SH-SY5Y (cell line): Measurements from ENCODE around the gene MYH6.

ENCODE experiments used
- GATA2 ChIP-seq: IDR thresholded peaks from 2 replicates; pipeline ENCODE4 v1.6.1; 2011; ENCODE audit warnings: mild to moderate bottlenecking, low read depth, low read length
- GATA3 ChIP-seq: IDR thresholded peaks from 2 replicates; pipeline ENCODE4 v1.6.1; 2011; ENCODE audit warnings: low read depth, mild to moderate bottlenecking, low read length, moderate library complexity

MYH6 gene

DNA sequence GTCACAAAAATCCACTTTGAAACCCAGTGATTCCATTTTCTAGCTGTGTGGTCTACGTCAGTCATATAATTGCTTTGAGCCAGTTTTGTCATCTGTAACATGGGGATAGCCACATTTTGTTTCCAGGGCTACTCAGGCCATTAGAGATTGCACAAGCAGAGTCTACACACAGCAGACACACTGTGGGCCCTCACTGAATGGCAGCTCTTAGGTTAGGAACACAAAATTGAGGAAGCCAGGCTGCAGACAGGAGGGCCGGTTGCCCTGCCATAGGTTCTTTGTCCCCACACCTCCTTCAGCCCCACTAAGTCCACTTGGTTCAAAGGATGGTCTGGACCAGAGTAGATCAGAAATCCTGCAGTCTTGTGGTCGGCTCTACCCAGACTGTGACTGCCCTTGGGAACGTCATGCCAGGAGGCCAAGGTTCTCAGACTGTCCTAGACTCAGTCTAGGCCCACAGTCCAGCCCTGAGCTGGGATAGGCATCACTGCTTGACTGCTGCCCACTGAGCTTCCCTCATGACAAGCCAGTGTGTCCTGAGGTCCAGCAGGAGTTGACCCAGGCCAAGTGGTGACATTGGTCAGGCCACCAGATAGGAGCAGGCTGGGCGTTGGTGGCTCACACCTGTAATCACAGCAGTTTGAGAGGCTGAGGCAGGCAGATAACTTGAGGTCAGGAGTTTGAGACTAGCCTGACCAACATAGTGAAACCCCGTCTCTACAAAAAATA is 31.2 kb upstream of the MYH6 start:
- TF ChIP-seq GATA2, result no peak
- no peak for TF ChIP-seq GATA3

- TF ChIP-seq GATA2 (no peak), GATA3 (no peak)
Measured at GRCh38 chr14:23438101-23438971, 30.3 kb upstream of the MYH6 start.

GRCh38 chr14:23437133-23438100 is 29.3 kb upstream of the MYH6 start:
- no peak for TF ChIP-seq GATA2
- no peak for TF ChIP-seq GATA3

DNA sequence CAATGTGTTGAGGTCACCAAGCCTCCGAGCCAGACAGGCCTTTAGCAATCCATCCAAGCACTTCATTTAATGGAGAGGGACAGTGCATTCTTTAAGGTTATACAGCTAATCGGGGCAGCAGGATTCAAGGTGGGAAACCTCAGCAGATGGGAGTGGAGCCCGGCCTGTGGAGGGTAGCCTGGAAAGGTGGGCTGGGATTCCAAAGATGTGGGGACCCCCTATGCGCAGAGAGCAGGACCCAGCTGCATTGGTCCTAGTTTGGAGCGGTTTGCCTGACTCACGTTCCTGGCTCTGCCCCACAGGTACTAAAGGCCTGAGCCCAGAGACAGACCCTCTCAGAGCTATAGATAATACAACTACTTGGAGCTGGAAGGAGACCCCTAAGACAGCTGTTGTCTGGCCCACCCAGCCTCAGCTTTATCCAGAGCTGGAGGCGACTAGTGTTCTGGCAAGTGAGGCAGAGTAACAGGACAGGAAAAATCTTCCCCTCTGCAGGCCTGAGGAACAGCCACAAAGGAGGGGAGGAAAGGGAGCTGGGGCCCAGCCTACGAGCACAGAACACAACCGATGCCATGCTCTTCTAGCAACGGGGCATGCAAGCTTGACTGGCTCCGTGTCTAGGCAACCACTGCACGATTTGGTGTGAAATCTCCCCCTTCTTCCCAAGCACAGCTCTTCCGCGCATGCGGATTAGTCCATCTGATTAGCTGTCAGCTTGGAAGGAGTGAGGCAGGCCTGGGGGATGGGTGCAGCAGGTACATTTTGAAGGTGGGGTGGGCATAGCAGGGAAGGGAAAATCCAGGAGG is 28.5 kb upstream of the MYH6 start:
- TF ChIP-seq GATA3 (no peak), GATA2 (no peak)

DNA sequence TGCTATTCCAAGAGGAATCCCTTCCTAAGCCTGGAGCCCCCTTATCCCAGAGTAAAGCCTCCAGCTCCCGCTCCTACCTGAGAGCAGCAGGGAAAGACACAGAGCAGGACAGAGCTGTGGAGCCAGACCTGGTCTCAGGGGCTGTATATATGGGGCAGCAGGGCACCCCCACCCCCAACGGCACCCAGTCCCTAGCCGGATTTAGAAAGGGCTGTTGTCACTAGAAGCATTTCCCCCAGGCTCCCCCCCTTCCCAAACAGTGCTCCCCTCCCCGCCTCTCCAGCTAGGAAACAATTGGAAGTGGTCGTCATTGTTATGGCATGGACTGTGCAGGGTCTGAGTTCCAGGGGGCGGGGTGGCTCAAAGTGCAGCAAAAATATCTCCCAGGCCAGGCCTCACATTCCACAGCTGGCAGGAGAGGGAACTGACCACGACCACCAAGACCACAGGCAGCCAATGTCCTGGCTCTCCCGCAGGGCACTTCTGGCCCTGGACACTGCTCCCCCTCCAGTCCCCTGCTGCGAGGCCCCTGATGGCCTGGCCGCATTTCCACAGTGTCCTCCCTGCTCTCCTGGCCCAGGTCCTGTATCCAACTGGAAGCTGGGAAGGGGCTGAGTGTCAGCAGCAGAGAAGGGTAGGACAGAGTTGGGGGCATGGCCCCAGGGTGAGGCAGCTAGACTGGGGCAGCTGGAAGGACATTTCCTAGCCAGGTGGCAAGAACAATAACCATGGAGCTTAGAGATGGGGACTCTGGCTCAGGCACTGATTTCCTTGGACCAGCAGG is 27.7 kb upstream of the MYH6 start, which contains the start of gene MYH7:
TSS of gene MYH7 (minus strand) at position 118 of the 784 bp plus-strand sequence. CDS start 1,928 bp downstream, outside the sequence.
- TF ChIP-seq GATA3 (no peak), GATA2 (no peak)

- TF ChIP-seq GATA2, result no peak
- no peak for TF ChIP-seq GATA3
Measured at GRCh38 chr14:23434488-23435222, 26.6 kb upstream of the MYH6 start.

DNA sequence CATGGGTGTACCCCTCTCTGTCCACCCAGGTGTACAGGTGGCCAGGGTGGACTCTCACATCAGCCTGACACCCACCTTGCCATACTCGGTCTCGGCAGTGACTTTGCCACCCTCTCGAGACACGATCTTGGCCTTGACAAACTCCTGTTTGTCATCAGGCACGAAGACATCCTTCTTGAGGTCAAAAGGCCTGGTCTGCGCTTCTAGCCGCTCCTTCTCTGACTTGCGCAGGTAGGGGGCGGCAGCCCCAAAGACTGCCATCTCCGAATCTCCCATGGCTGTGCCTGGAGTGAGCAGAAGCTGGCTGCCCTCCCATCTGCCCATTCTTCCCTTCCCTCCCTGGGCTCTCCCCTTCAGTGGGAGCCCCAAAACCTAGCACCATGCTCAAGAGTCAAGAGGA is 25.4 kb upstream of the MYH6 start:
- TF ChIP-seq GATA3, result no peak

- TF ChIP-seq GATA3 (no peak), GATA2 (no peak)
Measured at GRCh38 chr14:23432946-23433345, 24.9 kb upstream of the MYH6 start.

DNA sequence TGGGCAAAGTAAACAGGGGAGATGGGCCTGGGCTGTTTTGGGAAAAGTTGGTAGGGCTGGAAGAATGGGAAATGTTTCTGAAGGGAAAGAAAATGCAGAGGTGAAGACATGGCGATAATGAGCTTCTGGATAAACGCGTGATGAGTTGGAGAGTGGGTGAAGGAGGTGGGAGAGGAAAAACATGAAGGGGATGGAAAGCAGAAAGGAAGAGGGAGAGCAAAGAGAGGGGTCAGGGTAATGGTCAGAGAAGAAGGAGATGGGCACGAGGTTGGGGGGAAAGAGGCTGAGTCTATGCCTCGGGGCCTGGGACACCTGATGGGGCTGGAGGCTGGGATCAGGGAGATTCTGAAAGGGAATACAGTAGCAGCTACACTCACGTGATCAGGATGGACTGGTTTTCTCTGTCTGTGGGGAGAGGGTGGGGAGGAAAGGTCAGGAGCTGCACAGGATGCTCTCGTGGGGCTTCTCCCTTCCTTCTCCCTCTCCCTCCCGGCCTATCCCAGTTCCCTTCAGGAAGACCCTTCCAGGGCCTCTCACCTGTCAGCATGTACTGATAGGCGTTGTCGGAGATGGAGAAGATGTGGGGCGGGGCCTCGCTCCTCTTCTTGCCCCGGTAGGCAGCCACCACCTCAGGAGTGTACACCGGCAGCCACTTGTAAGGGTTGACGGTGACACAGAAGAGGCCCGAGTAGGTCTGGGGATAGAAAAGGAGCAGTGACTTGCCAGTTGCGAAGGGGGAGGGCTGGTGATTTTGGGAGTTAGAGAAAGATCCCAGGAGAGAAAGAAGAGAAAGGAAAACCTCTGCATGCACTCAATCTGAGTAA is 24.2 kb upstream of the MYH6 start:
- TF ChIP-seq GATA3, result no peak
- TF ChIP-seq GATA2, result no peak

DNA sequence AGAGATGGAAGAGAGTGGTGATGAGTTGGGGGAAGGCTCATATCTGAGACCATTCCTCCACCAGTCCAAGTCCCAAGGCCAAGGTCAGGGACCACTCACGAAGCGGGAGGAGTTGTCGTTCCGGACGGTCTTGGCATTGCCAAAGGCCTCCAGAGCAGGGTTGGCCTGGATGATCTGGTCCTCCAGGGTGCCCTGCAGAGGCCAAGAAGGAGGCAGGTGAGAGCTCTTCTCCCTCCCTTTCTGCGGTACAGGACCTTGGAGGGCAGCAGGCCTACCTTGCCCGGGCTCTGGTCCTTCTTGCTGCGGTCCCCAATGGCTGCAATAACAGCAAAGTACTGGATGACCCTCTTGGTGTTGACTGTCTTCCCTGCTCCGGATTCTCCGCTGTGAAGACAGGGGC is 23.4 kb upstream of the MYH6 start:
- no peak for TF ChIP-seq GATA3
- no peak for TF ChIP-seq GATA2

DNA sequence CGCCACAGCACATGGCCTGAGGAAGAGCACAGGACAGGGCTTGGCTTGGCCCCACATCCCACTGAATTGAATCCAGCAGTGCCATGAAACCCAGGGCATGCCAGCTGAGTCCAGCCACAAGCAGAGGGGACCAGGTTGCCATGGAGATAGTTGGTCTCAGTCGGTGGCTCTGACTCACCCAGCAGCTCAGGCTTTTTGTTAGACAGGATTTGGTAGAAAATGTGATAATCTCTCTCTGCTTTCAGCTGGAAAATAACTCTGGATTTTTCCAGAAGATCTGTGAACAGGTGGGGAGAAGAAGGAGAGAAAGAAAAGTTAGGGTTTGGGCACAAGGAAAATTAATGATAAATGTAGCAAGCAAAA is 22.6 kb upstream of the MYH6 start:
- TF ChIP-seq GATA3 (no peak), GATA2 (no peak)
